Thoracic aorta (tissue), 2 donors: Measurements from ENCODE around the gene NUP133. TPM values are rescaled to one million over a fixed set of nuclear protein-coding genes. Genes with fewer than 3 reads are reported as not detected.
A peak's percentile ranks its signal among the peaks of the same experiment; 100 is the strongest.

Source experiments
- ATAC-seq: fragments of 150-250 bp; one replicate; pipeline ENCODE4 v1.8.0; 2017; ENCODE audit warnings: low read depth; ENCODE audit not compliant: insufficient number of reproducible peaks, low FRiP score
- DNase-seq: peaks from one replicate; pipeline ENCODE4 v3.0.0-alpha.2; 2020; ENCODE audit warnings: low spot score
- H3K27ac ChIP-seq, 2 donors: fragments of 200-600 bp; sonication (generic); 1 replicate in 1 of 2; 2 replicates in 1 of 2; pipeline ENCODE4 v1.5.1; 2016; ENCODE audit warnings: mild to moderate bottlenecking in 2 of 2, moderate library complexity in 2 of 2
- H3K27me3 ChIP-seq: fragments of 200-600 bp; sonication (generic); replicated peaks from 2 replicates; pipeline ENCODE4 v1.6.0; 2016; ENCODE audit warnings: mild to moderate bottlenecking; ENCODE audit not compliant: insufficient read depth
- H3K36me3 ChIP-seq: fragments of 200-600 bp; sonication (generic); one replicate; pipeline ENCODE4 v1.5.1; 2016
- H3K4me1 ChIP-seq, 2 donors: fragments of 200-600 bp; sonication (generic); 1 replicate in 1 of 2; 2 replicates in 1 of 2; pipeline versions ENCODE4 v1.5.1 to v1.6.0; 2016; ENCODE audit warnings: low read depth in 2 of 2, mild to moderate bottlenecking in 1 of 2; ENCODE audit not compliant: control insufficient read depth in 1 of 2
- H3K4me3 ChIP-seq: fragments of 200-600 bp; sonication (generic); 2 replicates; pipeline ENCODE4 v1.5.1; 2016; ENCODE audit warnings: mild to moderate bottlenecking
- H3K9me3 ChIP-seq: fragments of 200-600 bp; sonication (generic); 2 replicates; pipeline ENCODE4 v1.5.1; 2016
- total RNA-seq, 2 donors: library from RNA; depleted of rRNA; stranded (reverse); fragments of >200 nt; gene quantifications; one replicate each; pipeline versions ENCODE4 v1.1.0 to v1.2.3, GENCODE V29; 2016
- TF ChIP-seq, protein P1 (sequence below): fragments of 200-600 bp; sonication (generic); IDR thresholded peaks from one replicate; pipeline ENCODE4 v1.5.1; 2019; ENCODE audit warnings: antibody characterized with exemption

NUP133 gene
- total RNA-seq, 2 donors from 2014 or later: 25.0 to 45.6 TPM

DNA sequence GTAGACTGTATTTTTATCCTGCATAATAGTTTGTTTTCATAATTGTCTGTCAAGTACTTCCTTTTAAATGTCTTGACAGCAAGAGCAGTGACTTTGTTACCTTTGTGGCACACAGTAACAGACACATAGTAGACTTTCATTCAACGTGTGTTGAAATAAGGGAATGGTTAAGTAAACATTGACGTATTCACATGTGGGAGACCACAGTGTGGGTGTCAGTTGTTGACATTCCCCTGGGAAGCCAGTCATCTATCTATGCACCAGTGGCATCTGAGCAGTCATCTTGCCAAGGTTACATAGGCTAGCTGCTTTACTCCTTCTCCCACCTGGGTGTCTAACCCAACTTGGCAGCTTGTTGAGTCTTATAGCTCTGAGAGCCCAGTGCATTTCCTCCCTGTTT is 1.4 kb upstream of the NUP133 start:
- Histone ChIP-seq H3K9me3 (no peaks in the 10 kb centered on the region), H3K36me3 (no peaks in the 10 kb centered on the region), H3K27me3 (no peaks in the 10 kb centered on the region), H3K4me3 (no peak overlapping the region), H3K27ac (peak overlapping the region in 1 of 2 donors; percentile 94), H3K4me1 (peaks cover 10 to 24% of the 10 kb centered on the region in 2 donors)
- DNase-seq (no peak), ATAC-seq (no peak)
- TF ChIP-seq, protein P1, sequence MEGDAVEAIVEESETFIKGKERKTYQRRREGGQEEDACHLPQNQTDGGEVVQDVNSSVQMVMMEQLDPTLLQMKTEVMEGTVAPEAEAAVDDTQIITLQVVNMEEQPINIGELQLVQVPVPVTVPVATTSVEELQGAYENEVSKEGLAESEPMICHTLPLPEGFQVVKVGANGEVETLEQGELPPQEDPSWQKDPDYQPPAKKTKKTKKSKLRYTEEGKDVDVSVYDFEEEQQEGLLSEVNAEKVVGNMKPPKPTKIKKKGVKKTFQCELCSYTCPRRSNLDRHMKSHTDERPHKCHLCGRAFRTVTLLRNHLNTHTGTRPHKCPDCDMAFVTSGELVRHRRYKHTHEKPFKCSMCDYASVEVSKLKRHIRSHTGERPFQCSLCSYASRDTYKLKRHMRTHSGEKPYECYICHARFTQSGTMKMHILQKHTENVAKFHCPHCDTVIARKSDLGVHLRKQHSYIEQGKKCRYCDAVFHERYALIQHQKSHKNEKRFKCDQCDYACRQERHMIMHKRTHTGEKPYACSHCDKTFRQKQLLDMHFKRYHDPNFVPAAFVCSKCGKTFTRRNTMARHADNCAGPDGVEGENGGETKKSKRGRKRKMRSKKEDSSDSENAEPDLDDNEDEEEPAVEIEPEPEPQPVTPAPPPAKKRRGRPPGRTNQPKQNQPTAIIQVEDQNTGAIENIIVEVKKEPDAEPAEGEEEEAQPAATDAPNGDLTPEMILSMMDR: no peak

DNA sequence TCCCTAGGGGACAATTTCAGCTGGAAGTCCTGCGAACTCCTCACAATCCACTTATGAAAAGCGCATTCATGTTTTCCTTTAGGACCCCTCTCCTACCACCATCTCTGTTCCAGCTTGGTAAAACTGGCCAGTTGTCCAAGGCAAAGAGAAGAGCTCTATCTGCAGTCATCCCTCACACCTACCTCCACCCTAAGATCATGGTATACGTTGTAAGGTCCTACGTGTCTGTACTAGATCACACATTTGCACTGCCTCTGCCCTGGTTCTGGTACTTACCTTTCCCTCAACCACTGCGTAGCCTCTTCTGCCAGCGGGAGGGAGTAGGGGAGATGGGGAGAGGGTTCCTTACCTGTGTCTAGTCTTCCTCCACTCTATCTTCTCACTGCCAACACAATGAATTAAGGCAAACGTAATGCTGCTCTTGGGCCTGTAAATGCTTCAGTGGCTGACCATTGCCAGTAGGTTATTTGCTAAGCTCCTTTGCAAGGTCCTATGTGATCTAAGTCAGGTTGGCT is 739 bp upstream of the NUP133 start:
- Histone ChIP-seq H3K9me3 (no peaks in the 10 kb centered on the region), H3K4me3 (peak overlapping the region; percentile 93), H3K4me1 (peaks cover 10 to 24% of the 10 kb centered on the region in 2 donors), H3K27me3 (no peaks in the 10 kb centered on the region), H3K36me3 (no peaks in the 10 kb centered on the region), H3K27ac (peak overlapping the region; percentile 90 to 94)
- TF ChIP-seq, protein P1: no peak
- ATAC-seq: no peak
- DNase-seq: no peak

DNA sequence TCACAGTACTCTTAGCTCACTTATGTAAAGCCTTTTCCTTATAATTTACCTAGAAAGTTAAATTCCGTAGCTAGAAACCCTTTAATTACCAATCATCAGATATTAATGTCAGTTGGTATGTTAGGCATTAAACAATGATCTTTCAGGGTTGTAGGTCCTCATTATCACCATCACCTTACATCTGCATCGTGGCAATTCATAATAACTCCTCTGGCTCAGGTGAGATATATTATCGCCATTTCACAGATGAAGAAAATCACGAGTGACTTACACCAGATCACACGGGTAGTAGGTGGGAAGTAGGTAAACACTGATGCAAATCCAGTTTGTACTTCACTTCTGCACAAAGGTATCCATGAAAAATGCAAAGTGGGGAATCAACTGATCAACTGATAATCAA is 639 bp downstream of the NUP133 start:
- Histone ChIP-seq H3K27me3 (no peaks in the 10 kb centered on the region), H3K4me1 (peaks cover 10 to 24% of the 10 kb centered on the region in 2 donors), H3K36me3 (peaks cover 8% of the 10 kb centered on the region), H3K4me3 (peak overlapping the region; percentile 93), H3K27ac (peak overlapping the region; percentile 90 to 94), H3K9me3 (no peaks in the 10 kb centered on the region)
- TF ChIP-seq, protein P1: no peak
- no peak for ATAC-seq
- no peak for DNase-seq

- no peak for DNase-seq
- H3K9me3 ChIP-seq: no peaks in the 10 kb centered on the region
- H3K27ac ChIP-seq: no peak overlapping the region
- H3K27me3 ChIP-seq: no peaks in the 10 kb centered on the region
- H3K36me3 ChIP-seq: peaks cover 8% of the 10 kb centered on the region
- ATAC-seq: no peak
- TF ChIP-seq, protein P1: no peak
- H3K4me3 ChIP-seq: peak overlapping the region; percentile 93
- peaks cover 10 to 24% of the 10 kb centered on the region in 2 donors for H3K4me1 ChIP-seq
These were observed 1.5 kb downstream of the NUP133 start for GRCh38 chr1:229506633-229507032.

- no peak overlapping the region for H3K4me3 ChIP-seq
- no peak for DNase-seq
- TF ChIP-seq, protein P1: no peak
- ATAC-seq: no peak
- no peak overlapping the region for H3K27ac ChIP-seq
- H3K4me1 ChIP-seq: no peaks in the 10 kb centered on the region
- peaks cover 61% of the 10 kb centered on the region for H3K36me3 ChIP-seq
- no peaks in the 10 kb centered on the region for H3K27me3 ChIP-seq
- H3K9me3 ChIP-seq: no peaks in the 10 kb centered on the region
These were observed 12.4 kb downstream of the NUP133 start for GRCh38 chr1:229495782-229496181.
